ENCODE data around the gene EVA1B.

Gene EVA1B

DNA sequence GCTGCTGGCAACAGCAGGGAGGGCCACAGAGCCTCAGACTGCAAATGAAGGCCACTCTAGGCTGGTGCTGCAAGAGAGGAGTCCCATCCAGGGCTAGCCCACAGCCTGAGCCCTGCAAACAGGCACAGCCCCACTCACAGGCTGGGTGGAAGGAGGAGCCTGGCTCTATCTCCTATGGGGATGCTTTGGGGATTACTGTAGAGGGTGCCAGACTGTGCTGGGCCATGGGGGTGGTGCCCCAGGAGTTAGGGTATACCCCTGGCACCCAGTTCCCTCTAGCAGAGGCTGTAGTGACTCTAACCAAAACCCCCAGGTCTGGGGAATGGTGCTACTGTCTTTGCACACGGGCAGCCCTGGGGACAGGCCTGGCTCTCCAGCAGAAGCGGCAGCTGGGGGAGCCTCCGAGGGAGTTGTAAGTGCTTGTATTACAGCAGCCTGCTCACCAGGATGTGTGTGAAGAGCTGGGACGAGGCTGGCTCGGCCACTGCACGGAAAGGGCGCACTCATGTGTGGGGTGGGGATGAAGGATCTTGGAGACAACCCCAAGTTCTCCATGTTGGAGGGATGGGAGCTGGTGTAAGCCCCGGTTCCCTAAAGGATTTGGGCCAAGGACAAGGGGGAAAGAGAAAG is 23.4 kb upstream of the EVA1B start:
- no peak for DNase-seq (ENCODE audit: low read depth)

DNA sequence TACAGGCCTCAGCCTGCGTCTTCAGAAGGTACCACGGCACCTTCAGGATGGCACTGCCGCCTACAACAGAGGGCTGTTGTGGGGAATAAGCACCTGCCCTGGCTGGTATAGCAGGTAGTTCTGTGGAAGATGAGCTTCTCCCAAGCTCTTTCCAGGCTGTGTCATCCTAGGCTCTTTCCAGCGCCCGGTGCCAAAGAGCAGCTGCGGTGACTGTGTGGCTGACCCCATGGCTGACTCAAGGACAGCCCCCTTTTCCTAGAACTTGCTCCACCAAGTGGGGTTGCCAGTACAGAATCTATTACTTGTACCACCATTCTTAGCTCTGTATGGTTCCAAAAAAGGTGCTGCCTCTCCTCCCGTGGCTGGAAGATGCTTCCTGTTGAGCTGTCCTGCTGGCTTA is 21.9 kb upstream of the EVA1B start:
- no peak for DNase-seq (ENCODE audit: low read depth)

DNA sequence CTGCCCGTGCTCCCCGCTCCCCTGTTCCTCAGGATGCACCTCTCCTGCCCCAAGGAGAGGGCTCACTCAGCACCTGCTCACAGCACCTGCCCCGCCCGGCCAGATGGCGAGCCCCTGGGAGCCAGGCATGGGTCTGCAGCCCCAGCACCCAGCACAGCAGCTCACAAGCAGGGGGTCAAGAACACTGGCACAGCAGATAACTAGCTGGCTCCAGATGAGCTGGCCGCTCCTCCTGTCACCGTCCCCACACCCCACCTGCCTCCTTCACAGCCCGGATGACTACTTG is 20.9 kb upstream of the EVA1B start:
- no peak for DNase-seq (ENCODE audit: low read depth)

DNA sequence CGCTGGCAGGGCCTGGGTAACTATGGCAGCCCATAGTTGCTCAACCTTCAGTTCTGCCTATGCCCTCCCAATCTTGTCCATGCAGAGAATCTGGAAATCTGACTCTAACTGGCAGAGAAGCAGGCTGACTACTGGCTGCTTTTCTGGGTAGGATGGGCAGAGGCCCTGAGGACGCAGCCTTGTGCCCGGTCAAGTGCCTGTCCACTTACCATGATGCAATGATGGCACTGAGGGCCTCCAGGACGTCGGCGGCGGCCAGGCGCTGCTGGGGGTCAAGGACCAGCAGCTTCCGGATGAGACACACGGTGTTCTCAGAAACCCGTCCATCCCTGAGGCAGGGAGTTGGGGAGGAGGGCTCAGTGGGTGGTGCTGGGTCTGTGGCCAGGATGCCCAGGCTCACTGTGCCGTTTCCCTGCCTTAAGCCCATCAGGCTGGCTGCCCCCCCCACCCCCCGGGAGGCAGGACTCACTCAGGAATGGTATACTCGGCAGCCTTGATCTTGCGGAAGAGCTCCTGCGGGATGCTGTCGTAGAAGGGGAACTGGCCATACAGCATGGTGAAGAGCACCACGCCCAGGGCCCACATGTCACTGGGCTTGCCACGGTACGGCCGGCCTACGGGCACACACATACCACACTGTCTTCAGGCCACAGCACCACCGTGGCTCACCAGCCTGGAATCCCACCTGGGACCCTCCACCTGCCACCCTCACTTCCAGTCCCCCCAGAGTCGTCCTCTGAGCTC is 20.4 kb upstream of the EVA1B start:
- DNase-seq (ENCODE audit: low read depth): no peak

DNA sequence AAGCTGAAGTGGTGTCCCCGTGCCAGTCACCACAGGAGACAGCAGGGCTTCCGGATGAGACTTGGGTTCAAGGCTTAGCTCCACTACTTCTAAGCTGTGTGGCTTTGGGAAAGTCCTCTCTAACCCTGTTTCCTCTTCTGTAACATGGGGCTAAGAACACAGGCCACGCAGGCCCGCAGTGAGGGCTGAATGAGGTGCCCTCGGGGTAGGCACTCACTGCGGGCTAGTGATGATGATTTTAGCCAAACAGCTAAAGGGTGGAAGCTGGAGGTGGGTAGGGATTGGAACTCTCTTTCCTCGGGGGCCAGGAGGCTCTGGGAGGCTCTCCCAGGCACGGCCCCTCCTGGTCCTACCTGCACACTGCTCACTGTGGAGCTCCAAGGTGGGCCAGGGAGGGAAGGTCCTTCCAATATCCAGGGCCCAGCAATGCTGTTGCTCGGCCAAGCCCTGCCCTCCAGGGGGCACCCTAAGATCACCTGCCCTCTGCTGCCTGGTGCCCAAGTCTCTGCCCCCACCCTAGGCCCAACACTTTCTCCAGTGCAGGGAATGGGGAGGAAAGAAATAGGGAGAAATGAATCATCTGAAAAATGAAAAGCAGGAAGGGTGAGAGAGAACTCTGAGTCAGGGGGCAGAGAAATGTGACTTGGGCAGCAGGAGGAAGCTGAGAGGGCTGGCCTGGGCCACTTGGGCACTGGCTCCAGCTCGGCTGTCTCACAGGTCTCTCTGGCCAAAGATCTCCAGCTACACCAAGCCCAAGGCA is 19.2 kb upstream of the EVA1B start:
- no peak for DNase-seq (ENCODE audit: low read depth)

DNA sequence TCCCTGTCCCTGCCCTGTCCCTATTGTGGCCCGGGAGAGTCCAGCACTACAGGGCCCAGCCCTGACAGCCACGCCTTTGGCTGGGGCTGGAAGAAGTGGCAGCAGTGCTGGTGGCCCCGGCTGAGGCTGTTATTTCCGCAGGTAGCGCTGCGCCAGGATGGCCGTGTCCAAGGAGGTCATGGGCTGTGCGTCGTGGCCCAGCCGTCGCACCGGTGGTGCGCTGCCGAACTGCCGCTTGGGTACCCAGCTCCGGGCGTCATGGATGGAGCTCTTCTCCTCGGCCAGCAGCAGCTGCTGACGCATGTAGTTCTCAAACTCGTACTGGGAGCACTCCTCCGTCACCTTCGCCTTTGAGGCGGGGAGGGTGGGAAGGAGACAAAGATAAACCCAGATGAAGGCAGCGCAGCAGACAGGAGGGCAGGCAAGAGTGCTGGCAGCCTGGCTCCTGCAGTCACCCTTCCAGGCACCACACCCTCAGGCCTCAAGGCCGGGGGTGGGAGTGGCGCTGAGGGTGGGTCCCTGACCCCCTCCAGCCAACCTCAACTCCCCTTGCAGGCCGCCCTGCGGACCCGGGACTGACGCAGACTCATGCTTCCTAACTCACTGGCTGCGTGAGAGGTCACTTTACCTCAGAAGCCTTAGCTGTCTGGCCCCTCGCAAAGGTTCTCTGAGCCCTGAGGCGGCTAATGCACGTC is 18.3 kb upstream of the EVA1B start:
- no peak for DNase-seq (ENCODE audit: low read depth)

DNA sequence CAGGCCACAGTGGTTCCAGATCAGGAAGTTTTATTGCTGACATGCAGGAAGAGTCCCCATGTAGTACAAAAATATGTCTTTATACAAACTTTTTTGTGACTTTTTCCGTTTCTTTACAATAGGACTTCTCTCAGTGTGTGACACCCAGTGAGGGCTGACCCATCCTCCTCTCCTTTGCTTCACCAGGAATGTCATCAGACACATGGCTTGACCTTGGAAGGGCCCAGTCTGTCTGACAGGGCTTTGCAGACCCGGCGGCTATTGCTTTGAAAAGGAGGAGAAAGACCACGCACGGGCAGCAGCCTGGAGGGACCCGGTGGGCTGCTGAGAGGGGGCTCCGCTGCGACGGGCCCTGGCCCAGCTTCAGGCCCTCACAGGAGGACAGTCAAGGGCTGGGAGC is 16.2 kb upstream of the EVA1B start:
- no peak for DNase-seq (ENCODE audit: low read depth)

DNA sequence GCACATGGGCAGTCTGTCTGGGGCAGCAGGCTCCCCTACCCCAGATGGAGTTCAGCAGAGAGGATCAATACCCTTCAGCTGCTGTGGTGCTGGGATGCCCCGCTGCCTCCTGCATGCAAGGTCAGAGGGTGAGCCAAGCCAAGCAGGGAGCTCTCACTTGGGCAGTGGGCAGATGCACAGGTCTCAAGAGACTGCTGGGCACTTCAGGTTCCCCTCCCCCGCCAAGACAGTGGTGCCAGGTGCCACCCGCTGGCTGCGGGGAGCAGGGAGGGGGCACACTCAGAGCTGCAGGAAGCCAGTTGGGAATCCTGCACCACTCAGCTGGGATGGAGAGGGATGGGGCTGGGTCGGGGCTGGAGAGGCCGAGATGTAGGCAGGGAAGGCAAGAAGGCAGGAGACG is 15.8 kb upstream of the EVA1B start:
- no peak for DNase-seq (ENCODE audit: low read depth)

DNA sequence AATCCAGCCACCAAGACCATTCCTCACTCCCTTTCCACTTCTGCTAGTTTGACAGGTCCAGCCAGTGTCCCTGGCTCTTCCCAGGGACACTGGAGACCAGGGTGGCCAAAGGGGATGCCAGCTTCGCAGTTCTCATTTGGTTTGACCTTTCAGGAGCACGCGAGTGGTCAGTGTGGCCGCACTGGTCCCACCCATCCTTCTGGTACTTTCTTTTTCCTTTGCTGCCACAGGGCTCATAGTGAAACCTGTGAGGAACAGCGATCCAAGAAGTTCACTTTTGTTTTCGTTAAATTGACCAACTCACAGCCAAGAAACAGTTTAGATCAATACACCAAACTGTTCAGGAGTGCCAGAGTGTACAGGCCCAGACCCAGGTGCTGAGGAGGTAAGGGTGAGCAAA is 14.4 kb upstream of the EVA1B start:
- DNase-seq (ENCODE audit: low read depth): no peak

DNA sequence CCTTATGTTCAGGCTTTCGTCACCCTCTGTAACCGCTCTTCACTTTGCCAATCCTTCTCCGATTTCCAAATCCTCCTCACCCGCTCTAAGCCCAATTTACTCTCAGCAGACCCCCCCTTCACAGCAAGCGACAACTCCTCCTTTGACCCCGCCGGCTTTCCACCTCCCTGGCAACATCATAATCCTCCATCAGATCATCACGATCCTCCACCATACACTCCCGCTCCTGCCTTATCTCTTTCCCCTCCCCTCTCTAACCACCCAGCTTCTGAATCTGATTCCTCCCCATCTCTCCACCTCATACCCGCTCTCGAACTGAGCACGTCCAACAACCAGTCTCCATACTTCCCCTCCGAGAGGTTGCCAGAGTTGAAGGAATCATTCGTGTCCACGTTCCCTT is 7.5 kb upstream of the EVA1B start:
- no peak for DNase-seq (ENCODE audit: low read depth)

DNA sequence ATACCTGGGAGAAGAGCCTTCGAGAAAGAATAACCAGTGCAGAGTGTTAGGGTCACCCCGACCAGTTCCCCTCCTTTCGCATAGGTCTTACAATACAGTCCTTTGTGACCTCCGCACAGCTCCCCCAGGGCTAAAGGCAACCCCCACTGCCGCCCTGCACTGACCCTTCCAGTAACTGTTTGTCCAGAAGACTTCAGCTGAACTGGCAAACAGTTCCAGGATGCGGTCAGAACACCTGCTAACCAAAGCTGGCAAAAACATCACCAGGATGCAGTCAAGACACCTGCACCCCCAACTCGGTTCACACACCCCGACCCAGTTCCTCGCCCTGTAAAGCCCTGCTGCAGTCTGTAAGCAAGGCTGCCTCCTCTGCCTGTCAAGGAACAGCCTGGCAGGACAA is 6.4 kb upstream of the EVA1B start:
- DNase-seq (ENCODE audit: low read depth): no peak

DNA sequence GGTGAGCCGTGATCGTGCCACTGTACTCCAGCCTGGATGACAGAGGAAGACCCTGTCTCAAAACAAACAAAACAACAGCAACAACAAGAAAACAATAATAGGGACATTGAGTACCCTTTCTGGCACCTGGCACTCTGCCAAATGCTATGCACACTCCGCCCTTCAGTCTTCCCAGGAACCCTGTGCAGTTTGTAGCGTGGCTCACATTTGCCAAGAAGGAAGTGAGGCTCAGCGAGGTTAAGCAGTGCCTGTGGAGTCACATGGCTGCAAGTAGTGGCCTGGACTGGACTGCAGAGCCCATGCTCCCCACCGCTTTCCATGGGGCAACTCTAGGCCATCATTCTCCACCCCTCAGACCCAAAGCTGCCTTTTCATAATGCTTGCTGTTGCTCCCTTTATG is 5.3 kb upstream of the EVA1B start:
- DNase-seq (ENCODE audit: low read depth): no peak

DNA sequence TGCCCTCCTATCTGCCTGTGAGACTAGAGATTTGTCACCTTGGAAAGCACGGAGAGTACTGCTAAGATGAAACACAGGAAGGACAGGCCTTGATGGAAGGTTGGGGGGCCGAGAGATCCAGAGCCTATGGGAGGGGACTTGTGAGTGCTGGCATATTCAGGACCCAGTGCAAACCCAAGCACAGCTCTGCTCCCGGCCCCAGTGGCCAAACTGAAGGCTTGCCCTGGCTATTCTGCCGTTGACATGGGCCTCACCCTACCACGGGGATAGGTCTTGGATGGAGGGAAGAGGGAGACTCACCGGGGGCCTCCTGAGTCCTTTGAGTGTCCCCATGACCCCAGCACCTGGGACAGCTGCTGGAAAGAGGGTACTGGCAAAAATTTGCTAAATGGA is 4.6 kb upstream of the EVA1B start:
- DNase-seq (ENCODE audit: low read depth): no peak

DNA sequence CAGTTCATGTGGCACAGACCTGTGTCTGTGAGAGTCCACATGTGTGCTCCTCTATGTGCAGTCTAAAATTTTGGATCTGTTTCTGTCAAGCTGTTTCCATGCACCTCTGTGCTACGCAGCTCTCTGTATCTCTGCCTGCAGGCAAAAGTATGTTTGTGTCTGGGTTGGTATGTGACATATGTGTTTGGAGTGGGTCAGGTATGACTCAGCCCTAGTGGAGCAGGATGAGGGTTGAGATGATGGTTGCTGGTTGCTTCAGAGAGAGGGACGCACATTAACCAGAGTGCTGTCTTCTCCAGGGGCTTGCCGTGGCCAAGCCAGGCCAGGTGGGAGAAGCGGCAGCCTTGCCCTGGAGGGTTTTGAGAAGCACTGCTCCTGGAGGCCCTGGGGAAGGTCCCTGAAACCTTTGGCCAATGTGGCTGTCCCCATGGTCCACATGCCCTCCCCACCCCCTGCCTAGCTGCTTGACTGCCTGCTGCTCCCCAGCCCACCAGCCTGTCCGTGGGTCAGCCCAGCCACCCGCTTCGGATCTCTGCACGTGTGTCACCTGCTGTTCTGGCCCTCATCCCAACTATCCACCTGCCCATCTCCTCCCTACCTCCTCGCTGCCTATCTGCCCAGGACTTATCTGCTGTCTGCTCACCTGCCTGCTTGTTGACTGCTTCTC is 4.1 kb upstream of the EVA1B start:
- no peak for DNase-seq (ENCODE audit: low read depth)

DNA sequence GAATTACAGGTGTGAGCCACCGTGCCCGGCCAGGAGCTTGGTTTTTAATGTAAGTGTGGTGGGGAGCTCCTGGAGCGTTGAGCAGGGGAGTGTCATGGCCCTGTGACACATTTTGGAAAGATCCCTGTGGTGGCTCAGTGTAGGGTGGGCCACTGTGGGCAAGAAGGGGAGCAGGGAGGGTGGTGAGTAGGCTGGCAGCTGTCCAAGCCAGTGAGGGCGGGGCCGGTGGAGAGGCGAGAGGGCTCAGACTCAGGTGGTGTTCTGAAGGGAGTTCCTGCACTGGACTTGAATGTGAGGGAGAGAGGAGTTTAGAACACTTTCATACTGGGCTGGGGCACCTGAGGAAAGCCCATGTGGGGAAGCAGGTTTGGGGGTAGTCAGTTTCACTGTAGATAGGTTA is 3.1 kb upstream of the EVA1B start:
- no peak for DNase-seq (ENCODE audit: low read depth)

DNA sequence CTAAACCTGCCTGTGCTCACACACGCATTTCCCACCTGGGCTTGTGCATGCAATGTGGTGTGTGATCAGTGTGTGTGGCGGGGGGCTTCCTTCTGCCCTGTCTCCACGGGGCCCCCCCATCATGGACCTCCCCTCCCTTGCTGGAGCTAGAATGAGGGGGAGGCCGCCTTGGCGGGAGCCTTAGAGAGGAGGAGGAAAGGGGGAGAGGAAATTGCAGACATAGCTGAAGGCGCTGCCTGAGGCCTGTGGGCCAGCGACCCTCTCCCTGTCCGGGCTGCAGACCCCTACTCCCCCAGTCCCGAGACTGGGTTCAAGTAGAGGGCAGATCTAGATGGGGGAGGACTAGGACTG is 883 bp upstream of the EVA1B start:
- DNase-seq (ENCODE audit: low read depth): no peak

DNA sequence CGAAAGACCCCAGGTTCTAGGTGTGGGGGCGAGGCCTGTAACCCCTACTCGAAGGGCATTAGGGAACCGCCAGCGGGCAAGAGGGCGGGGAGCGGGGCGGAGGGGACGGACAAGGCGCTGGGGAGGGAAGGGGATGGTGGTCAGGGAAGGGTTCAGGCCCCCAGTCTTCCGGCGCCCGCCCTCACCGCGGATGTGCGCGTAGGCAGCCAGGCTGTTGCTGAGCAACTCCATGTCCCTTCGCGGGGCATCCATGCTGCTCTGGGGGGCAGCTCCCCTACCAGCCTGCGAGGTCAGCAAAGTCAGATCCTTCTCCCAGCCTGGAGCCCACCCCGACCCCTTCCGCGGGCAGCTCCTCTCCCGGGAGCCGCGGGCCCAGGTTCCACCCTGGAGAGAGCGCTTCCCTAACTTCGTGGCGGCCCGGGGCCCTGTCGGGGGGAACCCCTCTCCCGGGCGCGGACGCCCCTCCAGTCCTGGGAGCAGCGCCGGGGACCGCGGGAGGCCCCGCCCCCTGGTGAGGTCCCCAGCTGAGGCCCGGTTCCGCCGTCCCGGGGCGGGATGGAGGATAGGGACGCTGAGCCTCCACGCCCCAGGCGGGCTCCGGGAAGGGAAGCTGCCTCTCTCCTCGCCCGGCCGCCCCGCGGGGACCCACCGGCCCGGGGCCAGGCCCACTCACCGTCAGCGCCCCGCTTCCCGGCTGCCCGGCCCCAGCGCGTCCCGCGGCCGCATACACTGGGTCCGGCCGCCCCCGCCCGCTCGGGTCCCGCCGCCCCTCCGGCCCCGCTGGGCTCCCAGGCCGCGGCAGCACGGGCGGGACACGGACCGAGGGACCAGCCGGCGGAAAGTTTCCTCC is 434 bp downstream of the EVA1B start:
- DNase-seq (ENCODE audit: low read depth): no peak

DNA sequence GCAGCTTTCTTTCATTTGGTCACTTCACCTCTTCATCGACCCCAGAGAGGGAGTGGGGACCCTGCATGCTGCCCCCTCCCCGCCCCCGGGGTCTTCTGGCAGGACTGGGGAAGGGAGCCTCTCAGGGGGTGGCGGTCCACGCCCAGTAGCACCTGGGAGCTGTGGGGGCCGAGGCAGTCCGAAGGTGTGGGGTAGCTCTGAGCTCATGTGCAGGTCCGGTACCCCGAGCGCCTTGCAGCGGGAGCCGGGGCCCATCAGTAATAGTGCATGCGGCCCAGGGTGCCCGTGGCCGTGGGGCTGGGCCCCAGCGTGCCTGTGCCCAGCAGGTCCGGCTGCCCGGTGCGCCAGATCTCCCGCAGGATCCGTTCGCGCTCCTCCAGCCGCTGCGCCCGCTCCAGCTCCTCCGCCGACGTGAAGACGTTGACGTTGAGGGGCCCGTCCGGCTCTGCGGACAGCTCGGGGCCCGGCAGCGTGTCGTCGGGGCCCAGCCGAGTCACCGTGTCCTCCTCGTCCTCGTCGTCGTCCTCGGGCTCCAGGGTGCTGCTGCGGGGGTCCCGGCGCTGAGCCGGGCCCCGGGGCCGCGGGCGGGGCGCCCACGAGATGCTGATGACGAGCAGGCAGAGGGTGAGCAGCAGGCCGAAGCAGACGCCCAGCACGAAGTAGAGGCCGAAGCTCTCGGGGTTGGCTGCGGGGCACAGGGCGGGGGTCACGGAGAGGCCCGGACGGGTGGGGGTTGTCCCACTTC is 1.2 kb downstream of the EVA1B start:
- no peak for DNase-seq (ENCODE audit: low read depth)

DNA sequence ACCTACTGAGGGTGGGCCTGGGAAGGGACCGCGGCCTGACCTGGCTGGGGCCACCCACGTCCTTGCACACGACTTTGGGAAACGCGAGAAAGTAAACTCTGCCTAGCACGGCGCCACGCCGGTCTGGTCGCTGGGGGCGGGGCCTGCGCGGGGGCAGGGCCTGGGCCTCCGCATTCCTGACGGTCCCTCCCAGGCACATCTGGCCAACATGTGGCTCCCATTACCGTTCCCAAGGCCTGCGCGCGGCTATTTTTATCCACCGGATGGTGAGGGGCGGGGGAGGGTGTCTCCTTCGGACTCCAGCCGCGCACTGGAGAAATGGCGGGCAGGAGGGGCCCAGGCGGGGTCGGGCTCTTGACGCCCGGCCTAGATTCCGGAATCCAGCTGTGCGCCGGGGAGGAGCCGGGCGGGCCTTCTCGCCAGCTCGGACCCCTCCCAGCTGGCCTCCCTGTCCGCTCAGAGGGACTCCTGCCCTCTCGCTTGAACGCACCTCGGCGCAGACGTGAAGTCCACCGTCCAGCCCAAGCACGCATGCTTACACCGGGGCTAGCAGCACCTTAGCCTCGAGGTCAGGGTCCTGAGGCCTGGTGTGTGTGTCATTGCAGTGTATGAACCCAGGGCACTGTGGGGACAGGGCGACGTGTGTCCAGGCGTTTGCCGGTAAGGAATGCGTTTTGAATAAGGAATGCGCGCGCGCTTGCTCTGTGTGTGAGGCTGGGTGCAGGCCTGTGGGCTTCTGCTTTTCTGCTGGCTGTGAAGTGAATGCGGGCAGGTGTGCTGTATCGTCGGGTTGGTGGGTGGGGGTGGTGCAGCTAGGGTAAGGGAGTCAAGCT is 2.1 kb downstream of the EVA1B start:
- DNase-seq (ENCODE audit: low read depth): peak; percentile 97

DNA sequence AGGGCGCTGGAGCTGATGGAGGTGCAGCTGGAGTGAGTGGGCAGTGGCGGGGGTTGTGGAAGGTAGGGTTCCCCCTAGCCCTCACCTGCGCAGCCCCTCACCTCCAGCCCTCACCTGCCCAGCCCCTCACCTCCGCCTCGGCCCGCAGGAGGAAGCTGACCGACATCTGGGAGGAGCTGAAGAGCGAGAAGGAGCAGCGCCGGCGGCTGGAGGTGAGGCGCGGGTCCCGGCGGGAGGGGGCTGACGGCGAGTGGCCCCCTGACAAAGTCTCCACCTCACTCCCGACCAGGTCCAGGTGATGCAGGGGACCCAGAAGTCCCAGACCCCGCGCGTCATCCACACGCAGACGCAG is 2.7 kb downstream of the EVA1B start:
- DNase-seq (ENCODE audit: low read depth): no peak
